KMS-11 (cell line): ENCODE data around the gene PLXNA4.

Experiments
- H2AFZ ChIP-seq: fragments of 200-600 bp; sonication (generic); 2 replicates; pipeline ENCODE4 v1.6.1; 2016; ENCODE audit warnings: antibody characterized with exemption, mixed run types, low read depth
- H3K27ac ChIP-seq: fragments of 200-600 bp; sonication (generic); 2 replicates; pipeline ENCODE4 v1.6.1; 2016; ENCODE audit warnings: mild to moderate bottlenecking, mixed run types
- H3K27me3 ChIP-seq: fragments of 200-600 bp; sonication (generic); 2 replicates; pipeline ENCODE4 v1.6.1; 2017; ENCODE audit warnings: mild to moderate bottlenecking, low read depth, mixed run types, moderate library complexity; ENCODE audit not compliant: insufficient read depth
- H3K36me3 ChIP-seq: fragments of 200-600 bp; sonication (generic); 2 replicates; pipeline ENCODE4 v1.6.1; 2017; ENCODE audit warnings: mild to moderate bottlenecking, mixed run types; ENCODE audit not compliant: insufficient read depth
- H3K4me1 ChIP-seq: fragments of 200-600 bp; sonication (generic); 2 replicates; pipeline ENCODE4 v1.6.1; 2016; ENCODE audit warnings: mild to moderate bottlenecking, low read depth, mixed run types; ENCODE audit not compliant: poor library complexity, severe bottlenecking
- H3K4me2 ChIP-seq: fragments of 200-600 bp; sonication (generic); 2 replicates; pipeline ENCODE4 v1.7.0; 2016; ENCODE audit warnings: mild to moderate bottlenecking, mixed run types
- H3K4me3 ChIP-seq: fragments of 200-600 bp; sonication (generic); IDR thresholded peaks from 2 replicates; pipeline ENCODE4 v1.6.1; 2017; ENCODE audit warnings: low read depth, low read length, mixed read lengths; ENCODE audit not compliant: insufficient read depth
- H3K79me2 ChIP-seq: fragments of 200-600 bp; sonication (generic); 2 replicates; pipeline ENCODE4 v1.6.1; 2016; ENCODE audit warnings: low read depth, mixed run types; ENCODE audit not compliant: insufficient read depth
- H3K9ac ChIP-seq: fragments of 200-600 bp; sonication (generic); 2 replicates; pipeline ENCODE4 v1.6.1; 2016; ENCODE audit warnings: mild to moderate bottlenecking, mixed run types
- H4K20me1 ChIP-seq: fragments of 200-600 bp; sonication (generic); 2 replicates; pipeline ENCODE4 v1.6.1; 2016; ENCODE audit warnings: mild to moderate bottlenecking, mixed run types; ENCODE audit not compliant: insufficient read depth
- CTCF ChIP-seq: fragments of 200-600 bp; sonication (generic); conservative IDR thresholded peaks from 2 replicates; pipeline ENCODE4 v1.6.1; 2017; ENCODE audit warnings: low read depth, mild to moderate bottlenecking, antibody characterized with exemption, low read length, moderate library complexity, mixed read lengths

The PLXNA4 gene

DNA sequence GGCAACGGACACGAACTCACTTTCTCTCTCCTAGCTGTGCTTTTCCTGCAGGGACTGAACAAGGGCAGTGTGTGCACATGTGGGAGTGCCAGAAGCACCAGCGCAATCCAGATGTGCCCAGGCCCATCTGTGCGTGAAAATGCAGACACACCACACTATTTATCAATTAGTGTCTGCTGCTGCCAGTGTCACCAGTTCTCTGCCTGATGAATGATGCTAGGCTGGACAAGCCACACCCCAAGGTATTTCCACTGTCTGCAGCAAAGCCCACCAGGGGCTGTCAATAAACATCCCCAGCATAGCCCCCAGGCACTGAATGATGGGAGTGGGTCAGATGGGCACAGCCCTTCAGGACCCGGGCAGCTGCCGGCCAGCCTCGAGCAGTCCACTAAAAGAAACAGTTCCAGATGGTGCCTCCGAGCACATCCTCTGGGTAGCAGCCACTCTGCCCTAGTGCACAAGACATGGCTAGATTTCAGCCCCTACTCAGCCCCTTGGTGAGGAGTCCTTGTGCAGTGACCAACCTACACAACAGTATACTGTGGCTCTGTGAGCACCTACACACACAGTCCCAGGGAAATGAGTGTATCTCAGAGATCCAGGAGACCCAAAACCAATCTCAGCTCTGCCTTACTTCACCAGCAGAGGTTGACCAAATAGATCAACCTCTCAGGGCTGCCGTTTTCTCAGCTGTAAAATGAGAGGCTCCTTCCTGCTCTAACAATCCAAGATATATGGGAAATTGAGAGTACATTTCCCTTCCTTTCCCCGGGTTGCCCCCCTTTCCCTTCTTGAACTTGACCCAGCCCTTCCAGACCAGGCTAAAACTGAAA, 314.7 kb downstream of the PLXNA4 start:
- Histone ChIP-seq H3K4me3 (no peak overlapping the region), H3K36me3 (no peaks in the 10 kb centered on the region), H3K79me2 (no peaks in the 10 kb centered on the region), H4K20me1 (no peaks in the 10 kb centered on the region), H3K27ac (no peak overlapping the region), H3K4me1 (no peaks in the 10 kb centered on the region), H3K27me3 (no peaks in the 10 kb centered on the region), H3K4me2 (no peak overlapping the region), H2AFZ (no peak overlapping the region), H3K9ac (no peak overlapping the region)
- no peak for TF ChIP-seq CTCF

- TF ChIP-seq CTCF, result no peak
- no peak overlapping the region for H3K9ac ChIP-seq
- H3K79me2 ChIP-seq, result no peaks in the 10 kb centered on the region
- H3K27ac ChIP-seq, result no peak overlapping the region
- H3K4me2 ChIP-seq, result no peak overlapping the region
- H2AFZ ChIP-seq, result no peak overlapping the region
- H3K4me1 ChIP-seq, result no peaks in the 10 kb centered on the region
- no peak overlapping the region for H3K4me3 ChIP-seq
- no peaks in the 10 kb centered on the region for H3K27me3 ChIP-seq
- H4K20me1 ChIP-seq, result no peaks in the 10 kb centered on the region
- no peaks in the 10 kb centered on the region for H3K36me3 ChIP-seq
Measured at GRCh38 chr7:132258231-132258630, 318.0 kb downstream of the PLXNA4 start.

GRCh38 chr7:132257253-132257652, 319.0 kb downstream of the PLXNA4 start:
- no peaks in the 10 kb centered on the region for H3K79me2 ChIP-seq
- no peaks in the 10 kb centered on the region for H3K4me1 ChIP-seq
- no peak overlapping the region for H2AFZ ChIP-seq
- H3K27me3 ChIP-seq, result no peaks in the 10 kb centered on the region
- H4K20me1 ChIP-seq, result no peaks in the 10 kb centered on the region
- H3K4me2 ChIP-seq, result no peak overlapping the region
- no peak overlapping the region for H3K9ac ChIP-seq
- no peak overlapping the region for H3K4me3 ChIP-seq
- no peaks in the 10 kb centered on the region for H3K36me3 ChIP-seq
- no peak overlapping the region for H3K27ac ChIP-seq
- TF ChIP-seq CTCF, result no peak

DNA sequence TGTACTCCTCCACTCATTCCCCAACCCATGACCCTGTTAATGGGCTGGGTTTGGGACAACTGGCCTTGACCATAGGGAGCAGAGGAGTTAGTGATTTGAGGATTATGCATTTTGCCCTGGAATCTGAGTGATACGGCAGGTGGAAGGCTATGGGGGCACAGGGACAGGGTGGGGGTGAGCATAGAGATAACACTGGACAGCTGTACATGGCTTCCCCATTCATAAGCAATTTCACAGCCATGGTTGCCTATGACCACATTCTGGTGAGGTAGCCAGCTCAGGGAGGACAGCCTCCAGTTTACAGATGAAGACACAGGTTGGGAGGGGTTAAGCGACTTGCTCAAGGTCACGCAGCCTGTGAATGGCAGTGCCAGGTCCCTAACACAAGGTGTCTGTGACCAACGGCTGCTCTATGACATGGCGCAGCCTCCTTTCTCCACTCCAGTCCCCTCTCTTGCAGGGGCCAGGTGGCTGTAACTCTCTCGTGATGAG, 319.5 kb downstream of the PLXNA4 start:
- H3K9ac ChIP-seq, result no peak overlapping the region
- H3K4me3 ChIP-seq, result no peak overlapping the region
- no peaks in the 10 kb centered on the region for H3K79me2 ChIP-seq
- TF ChIP-seq CTCF, result no peak
- H3K4me2 ChIP-seq, result no peak overlapping the region
- no peaks in the 10 kb centered on the region for H3K36me3 ChIP-seq
- H3K27ac ChIP-seq, result no peak overlapping the region
- H4K20me1 ChIP-seq, result no peaks in the 10 kb centered on the region
- H2AFZ ChIP-seq, result no peak overlapping the region
- H3K4me1 ChIP-seq, result no peaks in the 10 kb centered on the region
- no peaks in the 10 kb centered on the region for H3K27me3 ChIP-seq
